ENCODE data around the gene INVS.
A peak's percentile ranks its signal among the peaks of the same experiment; 100 is the strongest.
"Not testable (repeated sequence)": the region's sequence is repeated elsewhere in the genome, so short reads cannot be mapped to it uniquely, and the experiment has no call there.

Gene INVS

DNA sequence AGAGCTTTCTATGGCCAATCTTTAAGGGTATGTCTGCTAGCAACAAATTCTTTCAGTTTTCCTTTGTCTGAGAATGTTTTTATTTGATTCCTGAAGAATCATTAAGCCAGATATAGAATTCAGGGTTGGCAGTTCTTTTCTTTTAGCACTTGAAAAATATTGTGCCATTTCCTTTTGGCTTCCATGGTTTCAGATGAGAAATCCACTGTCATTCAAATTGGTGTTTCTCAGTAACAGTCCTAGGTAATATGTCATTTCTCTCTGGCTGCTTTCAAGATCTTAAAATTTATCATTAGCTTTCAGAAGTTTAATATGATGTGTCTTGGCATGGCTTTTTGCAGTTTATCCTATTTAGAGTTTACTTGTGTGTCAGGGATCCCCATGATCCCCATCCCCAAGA lies 186.0 kb downstream of the INVS start:
- FAIRE-seq = no peak

DNA sequence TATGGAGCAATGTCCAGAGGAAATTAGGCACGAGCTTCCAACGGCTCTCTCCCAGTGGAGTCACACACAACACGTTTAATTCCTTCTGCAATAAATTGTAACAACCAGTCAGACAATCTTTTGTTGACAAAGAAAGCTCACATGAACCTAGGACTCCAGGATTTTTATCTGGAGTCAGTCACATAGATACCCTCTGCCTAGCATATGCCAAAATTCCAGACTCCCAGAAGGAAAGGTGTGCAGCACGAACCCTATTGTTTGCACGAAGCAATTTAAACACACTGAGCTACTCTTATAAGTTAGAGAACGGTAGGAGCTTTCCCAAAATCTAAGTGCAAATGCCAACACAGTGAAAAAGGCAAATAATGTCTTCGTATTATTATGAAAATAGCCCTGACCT lies 186.6 kb downstream of the INVS start:
- FAIRE-seq = no peak

DNA sequence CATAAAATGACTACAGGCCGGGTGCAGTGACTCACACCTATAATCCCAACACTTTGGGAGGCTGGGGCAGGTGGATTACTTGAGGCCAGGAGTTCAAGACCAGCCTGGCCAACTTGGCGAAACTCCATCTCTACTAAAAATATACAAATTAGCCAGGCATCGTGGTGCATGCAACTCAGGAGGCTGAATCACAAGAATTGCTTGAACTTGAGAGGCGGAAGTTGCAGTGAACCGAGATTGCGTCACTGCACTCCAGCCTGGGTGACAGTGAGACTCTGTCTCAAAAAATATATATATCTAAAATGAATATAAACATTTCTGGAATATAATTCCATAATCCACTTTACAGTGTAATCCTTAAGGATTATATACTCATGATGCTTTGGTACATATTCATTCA lies 187.2 kb downstream of the INVS start:
- no peak for FAIRE-seq

DNA sequence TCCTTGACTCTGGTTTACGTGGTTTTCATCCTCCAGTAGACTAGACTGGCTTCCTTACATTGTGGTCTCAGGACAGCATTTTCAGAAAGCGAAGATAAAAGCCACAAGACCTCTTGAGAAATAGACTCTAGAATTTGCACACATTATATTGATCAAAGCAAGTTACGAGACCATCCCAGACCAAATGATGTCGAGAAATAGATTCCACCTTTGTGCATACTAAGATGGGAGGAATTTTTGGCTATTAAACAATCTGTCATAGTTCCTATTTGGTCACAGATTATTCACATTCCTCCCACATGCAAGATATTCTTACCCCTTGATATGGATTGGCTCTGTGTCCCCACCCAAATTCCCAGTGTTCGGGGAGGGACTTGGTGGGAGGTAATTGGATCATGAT lies 188.1 kb downstream of the INVS start:
- FAIRE-seq = no peak

DNA sequence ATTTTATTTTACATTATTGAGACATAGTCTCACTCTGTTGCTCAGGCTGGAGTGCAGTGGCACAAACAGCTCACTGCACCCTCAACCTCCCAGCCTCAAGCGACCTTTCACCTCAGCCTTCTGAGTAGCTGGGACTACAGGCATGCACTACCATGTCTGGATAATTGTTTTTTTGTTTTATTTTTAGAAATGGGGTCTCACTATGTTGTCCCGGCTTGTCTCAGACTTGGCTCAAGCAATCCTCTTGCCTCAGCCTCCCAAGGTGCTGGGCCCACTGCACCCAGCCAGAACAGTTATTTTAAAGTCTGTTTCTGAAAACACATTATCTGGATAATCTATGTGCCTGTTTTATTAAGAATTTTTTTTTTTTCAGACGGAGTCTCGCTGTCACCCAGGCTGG lies 191.7 kb downstream of the INVS start:
- FAIRE-seq = no peak

DNA sequence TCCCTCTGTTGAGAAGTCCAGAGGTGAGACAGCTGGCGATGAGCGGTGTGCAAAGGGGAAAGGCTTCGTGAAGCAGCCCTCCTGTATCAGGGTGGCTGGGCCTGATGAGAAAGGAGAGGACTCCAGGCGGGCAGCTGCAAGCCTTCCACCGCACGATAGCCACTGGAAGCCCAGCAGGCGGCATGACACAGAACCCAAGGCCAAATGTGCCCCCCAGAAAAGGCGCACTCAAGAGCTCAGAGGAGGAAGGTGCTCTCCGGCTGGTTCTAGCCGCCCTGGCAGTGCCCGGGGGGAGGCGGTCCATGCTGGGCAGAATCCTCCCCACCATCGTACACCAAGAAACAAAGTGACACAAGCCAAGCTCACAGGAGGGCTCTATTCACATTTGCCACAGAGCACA lies 193.4 kb downstream of the INVS start:
- no peak for FAIRE-seq

DNA sequence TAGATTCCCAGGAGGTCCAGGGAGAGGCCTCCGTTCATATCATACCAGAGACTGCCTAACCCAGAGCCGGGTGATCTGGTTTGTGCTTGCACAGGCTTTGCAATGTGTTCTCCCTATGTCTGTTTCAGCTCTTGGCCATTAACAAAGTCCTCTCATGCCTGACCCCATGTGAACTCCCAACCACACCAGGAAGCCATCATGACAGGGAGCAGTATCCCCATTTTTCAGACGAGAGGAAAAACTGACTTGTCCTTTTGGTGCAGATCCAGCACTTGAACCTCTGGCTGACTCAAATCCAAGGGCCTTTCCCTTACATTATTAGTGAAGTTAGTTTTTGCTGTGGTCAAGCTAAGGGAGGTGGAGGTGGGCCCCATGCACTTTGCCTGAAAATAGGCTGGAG lies 195.3 kb downstream of the INVS start:
- no peak for FAIRE-seq

DNA sequence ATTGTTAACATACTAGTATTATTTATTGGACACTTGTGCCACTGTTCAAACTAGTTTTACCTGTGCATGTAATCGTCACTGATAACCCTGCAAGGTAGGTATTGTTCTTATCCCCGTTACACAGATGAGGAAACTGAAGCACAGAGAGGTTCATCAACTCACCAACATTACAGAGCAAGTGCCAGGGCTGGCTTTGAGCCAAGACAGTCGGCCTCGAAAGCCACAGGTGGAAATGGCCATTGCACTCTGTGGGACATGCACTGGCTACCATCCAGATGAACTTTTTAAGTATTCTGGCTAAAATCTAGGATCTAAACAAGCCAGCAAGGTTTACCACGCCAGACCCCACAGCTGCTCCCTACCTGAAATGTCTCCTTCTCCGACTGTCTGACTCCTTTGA lies 195.8 kb downstream of the INVS start:
- no peak for FAIRE-seq

DNA sequence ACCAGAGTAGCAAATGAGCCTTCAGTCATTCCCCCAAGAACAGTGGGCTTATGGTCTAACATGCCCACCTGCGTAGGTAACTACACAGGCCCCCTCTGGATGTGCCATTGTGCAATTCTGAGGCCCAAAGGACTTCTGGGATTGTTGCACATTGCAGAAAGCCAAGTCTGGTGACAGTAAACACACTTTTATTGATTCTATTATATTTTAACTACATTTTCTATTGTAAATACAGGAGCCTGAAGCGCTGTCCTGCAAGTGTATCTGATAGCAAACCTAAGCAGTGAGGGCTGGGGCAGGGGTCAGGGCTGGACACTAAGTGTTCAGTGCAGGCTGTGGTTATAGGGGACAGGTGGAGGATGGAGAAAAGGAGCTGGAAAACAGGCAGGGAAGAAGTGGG lies 196.2 kb downstream of the INVS start:
- FAIRE-seq = no peak

DNA sequence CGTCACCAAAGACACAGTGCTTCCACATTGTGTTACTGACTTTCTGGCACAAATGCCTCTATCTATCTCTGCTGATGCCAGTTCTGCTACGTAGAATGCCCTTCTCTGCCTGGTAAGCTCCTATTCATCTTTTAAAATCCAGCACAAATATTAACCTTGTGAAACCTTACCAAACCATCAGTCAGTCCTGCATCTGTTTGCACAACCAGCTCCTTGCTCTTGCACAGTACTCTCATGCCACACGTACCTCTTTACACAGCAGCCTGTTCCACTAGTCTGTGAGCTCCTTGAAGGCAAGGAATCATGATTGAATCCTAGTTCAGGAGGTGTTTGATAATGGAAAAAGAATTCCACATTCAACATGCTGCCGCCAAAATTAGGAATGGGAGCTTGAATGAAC lies 197.4 kb downstream of the INVS start:
- FAIRE-seq = no peak

DNA sequence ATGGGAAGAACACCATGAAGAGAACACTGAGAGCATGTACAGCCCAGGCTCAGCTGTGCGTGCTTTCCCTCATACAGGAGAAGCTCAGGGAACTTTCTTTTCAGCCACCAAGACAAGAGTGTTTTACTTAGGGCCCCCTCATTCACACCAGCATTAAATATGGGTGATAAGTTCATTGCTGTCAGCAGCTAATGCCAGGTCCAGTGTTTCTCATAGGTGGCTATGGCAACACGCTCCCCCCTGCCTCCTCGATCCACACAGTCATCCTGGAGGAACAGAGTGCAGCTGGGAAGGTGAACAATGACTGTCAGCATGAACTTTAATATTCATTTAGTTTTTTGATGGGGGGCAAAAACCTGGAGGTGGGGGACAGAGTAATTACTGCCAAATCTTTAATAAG lies 199.3 kb downstream of the INVS start:
- FAIRE-seq = no peak

DNA sequence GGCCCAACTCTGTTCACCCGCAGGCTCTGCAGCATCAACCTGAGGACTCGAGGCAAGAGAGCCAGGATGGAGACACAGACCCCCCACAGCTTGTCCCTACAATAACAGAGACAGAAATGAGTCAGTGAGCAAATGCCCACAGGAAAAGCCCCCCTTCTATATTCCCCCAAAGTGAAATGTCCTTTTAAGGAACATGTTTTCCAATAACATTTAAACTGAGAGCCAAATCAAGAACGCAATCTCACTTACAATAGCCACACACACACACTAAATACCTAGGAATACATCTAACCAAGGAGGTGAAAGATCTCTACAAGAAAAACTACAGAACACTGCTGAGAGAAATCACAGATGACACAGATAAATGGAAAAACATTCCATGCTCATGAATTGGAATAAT lies 204.7 kb downstream of the INVS start:
- no peak for FAIRE-seq

DNA sequence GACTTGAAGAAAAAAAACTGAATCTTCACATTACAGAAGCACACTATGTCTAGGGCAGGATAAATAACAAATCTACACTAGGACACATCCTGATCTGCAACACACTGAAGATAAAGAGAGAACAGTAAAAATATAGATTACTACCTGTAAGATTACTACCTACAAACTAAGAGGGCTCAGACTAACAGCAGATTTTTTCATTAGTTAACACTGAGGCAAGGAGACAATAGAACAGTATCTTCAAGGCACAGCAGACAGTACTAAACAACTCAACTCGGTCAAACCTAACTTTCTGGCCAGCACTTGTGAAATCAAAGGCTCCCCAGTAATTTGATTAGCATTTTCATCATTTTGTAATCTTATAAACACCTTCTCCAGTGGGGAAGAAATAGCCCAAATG lies 207.2 kb downstream of the INVS start:
- FAIRE-seq = no peak

DNA sequence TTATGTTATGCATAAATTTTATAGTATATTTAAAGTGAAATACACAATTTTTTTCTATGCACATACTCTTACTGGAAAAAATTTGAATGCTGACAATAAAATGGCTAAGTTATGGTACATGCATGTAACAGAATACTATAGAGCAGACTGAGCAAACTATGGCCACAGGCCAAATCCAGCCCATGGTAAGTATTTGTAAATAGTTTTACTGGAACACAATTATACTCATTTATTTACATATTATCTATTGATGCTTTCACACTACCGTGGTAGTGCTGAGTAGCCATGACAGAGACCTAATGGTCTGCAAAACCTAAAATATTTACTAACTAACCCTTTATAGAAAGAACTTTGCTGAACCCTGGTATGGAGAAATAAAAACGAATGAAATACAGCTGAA lies 208.0 kb downstream of the INVS start:
- FAIRE-seq = no peak

DNA sequence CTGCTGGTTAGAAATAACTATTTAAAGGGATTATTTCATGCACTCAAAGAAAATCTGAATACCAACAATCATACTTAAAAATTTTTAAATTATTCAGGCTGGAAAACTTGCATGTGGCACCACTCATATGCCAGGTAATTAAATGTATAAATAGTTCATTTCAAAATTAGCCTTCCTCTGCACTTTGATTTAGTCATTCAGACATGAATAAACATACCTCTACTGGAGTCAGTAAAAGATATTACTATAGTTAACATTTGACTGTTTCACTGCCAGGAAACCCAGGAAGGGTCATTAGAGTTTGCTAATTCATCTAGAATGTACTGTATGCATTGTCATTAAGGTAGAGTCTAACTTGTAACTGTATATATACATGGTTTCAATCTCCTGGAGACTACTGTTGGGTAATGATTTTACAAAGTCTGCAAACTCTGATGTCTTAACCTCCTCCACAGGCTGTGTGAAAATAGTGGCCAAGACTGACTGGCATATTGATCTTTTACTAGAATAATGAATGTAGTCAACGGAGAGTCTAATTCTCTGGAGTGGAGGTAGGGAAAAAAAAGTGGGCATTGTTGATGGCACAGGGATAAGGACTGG lies 210.0 kb downstream of the INVS start:
- no peak for FAIRE-seq

DNA sequence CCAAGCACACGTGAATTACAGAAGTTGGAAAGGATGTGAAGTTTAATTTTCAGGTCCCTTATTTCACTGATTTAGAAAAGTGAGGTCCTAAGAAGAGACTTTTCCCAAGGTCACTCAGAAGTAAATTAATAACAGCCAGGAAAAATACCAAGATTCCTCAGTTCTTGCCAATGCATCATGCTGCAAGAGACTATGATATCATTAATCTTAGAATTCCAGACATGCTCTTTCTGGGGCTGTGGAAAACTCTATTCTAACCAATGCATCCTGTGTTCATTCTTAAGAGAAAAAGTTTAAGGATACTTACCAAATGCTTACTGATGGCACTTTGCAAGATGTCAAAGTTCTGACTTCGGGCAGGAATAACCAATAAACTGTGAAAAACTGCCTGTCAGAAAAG lies 210.9 kb downstream of the INVS start:
- FAIRE-seq = no peak

DNA sequence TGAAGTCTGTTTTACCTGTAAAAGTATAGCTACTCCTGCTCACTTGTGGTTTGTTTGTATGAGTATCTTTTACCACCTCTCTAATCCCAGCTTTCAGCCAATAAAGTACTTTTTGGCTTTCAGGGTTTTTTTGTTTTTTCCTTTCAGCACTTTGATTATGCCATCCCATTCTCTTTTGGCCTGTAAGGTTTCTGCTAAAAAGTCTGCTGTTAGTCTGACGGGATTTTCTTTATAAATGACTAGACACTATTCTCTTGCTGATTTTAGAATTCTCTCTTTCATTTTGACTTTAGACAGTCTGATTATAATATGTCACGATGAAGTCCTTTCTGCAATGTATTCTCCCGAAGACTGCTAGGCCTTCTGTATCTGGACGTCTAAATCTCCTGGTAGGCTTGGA lies 216.5 kb downstream of the INVS start:
- no peak for FAIRE-seq

DNA sequence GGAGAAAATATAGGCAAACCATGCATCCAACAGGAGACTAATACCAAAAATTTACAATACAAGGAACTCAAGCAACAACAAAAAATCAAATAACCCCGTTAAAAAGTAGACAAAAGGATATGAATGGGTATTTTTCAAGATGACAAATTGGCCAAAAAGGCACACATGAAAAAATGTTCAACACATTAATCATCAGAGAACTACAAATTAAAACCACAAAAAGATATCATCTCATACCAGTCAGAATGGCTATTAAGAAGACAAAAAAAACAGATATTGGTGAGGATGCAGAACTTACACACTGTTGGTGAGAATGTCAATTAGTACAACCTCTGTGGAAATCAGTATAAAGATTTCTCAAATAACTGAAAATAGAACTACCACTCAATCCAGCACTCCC lies 218.7 kb downstream of the INVS start:
- FAIRE-seq = no peak

DNA sequence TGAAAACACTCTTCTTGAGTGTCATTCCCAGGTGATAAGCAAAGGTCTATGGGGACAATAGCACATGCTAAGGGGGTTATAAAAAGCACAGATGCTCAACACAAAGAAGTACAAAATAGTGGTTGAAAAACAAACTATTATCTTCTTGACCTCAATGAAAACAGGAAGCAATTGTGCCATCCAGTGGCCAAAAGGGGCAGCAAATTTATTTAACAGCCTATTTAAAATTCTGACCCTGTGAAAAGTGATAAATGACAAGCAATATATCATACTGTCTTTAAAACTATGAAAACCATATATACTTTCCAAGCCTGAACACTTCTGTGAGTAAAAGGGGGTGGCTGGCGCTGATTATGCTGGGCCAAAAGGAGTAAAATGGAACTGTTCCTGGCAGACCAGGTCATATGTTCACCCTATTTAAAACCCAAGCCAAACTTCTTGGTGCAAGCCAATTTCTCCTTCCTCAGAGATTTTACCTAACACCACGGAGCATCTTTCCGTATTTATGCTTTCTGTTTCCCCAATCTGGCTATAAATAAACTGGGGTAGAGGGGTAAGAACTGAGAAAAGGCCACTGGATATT lies 224.0 kb downstream of the INVS start:
- peak; percentile 73 for FAIRE-seq

DNA sequence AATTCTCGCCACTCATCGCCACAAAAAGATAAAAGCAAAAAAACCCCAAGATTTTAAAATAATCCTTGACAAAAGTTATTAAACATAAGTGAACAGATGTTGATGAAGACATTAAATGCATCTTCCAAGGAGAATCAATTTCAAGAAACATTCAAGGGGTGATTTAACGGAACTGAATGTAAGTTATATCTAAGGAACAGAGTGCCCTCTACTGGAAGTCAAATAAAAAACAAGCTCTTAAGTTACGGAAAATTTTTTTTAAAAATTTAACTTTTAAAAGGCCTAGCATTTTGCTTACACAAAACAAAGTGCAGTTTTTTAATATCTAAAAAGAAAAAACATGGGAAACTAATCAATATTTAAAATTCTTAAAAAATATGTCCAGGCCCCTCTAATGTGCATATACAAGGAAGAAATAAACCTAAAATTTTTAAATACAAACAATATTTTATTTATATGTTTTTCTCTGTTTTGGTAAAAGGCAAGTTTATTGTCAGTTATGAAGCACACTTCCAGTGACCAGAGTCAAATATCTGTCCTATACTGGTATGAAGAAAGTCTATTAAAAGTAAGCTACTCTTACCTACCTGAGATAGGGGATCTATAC lies 225.7 kb downstream of the INVS start:
- FAIRE-seq = peak; percentile 98

DNA sequence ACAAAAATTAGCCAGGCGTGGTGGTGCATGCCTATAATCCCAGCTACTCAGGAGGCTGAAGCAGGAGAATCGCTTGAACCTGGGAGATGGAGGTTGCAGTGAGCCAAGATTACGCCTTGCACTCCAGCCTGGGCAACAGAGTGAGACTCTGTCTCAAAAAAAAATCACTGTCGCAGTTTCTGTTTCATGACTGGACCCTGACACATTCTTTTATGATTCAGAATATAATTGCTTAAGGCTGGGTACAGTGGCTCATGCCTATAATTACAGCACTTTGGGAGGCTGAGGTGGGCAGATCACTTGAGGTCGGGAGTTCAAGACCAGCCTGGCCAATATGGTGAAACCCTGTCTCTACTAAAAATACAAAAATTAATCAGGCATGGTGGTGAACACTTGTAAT lies 239.7 kb downstream of the INVS start:
- not testable (repeated sequence) for FAIRE-seq

DNA sequence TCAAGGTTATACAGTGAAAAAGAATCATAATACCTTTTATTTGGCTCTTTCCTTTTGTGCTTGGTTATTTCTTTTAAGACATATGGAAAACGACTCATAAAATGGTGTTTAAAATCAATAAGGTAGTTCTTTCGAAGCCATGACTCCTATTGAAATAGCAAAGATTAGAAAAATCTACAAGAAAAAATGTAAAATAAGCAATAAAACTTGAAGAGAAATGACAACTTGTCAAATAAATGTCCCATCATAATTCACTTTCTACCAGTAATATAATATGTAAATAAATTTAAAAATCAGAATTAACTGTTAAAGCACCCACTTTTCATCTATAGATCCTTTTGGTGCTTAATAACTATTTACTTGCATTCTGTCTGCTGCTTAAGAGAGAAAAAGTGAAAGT lies 241.2 kb downstream of the INVS start:
- peak; percentile 41 for FAIRE-seq

DNA sequence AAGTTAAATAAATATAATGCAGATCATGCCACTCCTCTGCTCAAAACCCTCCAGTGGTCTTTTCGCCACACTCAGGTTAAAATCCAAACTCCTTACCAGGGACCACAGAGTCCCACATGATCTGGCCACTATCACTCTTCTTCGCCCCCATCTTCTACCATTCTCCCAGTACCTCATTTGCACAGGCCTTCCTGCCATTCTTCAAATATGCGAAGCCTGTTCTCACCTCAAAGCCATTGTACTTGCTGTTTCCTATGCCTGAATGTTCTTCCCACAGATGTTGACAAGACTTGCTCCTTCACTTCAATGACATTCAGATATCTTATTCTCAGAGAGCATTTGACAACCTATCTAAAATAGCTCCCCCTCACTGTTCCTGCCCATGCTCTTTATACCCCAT lies 242.8 kb downstream of the INVS start:
- FAIRE-seq = no peak

DNA sequence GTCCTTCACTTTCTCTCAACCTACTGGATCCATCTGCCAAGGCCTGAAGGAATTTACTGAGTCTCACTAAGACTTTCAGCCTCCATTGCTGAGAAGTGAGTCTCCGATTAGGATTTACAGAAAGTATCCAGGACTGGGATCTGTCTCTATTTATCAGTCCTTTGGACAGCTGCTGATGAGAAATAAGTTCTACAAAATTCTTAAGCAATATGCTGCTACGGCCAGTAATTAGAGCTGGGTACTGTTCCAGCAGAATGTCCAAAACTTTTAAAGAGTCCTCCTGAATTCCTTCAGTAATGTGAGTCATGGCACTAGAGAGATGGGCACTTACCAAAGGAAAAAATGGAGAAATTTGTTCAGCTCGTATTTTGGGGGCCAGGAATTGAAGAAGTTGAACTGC lies 247.8 kb downstream of the INVS start:
- FAIRE-seq = no peak

DNA sequence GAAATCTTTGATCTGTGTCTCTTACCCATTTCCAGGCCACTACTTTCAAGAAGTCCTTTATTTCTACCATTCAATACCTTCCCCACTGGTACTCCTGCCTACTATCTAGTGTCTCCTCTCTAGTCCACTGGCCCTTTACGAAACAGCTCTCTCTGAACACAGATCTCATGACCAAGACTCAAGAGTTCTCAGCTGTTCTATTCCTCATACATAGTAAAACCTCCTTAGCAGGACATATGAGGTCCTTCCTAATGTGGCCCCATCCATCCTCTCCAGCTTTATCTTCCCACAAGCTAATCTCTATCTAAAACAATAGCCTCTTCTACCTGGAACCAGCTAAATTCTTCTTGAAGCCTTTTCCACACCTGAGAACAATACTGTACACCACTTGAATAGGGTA lies 251.1 kb downstream of the INVS start:
- FAIRE-seq = no peak
